ENCODE results near the gene CDK15.

Gene CDK15

GRCh38 chr2:201925056-201925455 is 118.7 kb downstream of the CDK15 start:
- no peaks in the 10 kb centered on the region for H3K27me3 ChIP-seq (ENCODE audit: low read length)
- no peak for TF ChIP-seq EZH2phosphoT487 (conservative IDR thresholded peaks at IDR 0.05; ENCODE audit: low read length)
- TF ChIP-seq CTCF (IDR thresholded peaks at IDR 0.05; ENCODE audit: insufficient read depth, low read length, poor library complexity, severe bottlenecking) = no peak
- H3K36me3 ChIP-seq (ENCODE audit: low read length) = no peaks in the 10 kb centered on the region
- no peaks in the 10 kb centered on the region for H3K79me2 ChIP-seq (ENCODE audit: insufficient read depth, low read length)
- H3K9me3 ChIP-seq (ENCODE audit: insufficient read depth, low read length) = no peaks in the 10 kb centered on the region
- H3F3A ChIP-seq (ENCODE audit: insufficient read depth) = no peaks in the 10 kb centered on the region
- no peaks in the 10 kb centered on the region for H3K9me2 ChIP-seq (replicated peaks; ENCODE audit: insufficient read depth, low read length)
- H3K4me3 ChIP-seq (ENCODE audit: insufficient read depth, low read length, poor library complexity, severe bottlenecking) = no peak overlapping the region
- H4K20me1 ChIP-seq (ENCODE audit: low read depth, low read length) = no peaks in the 10 kb centered on the region
- no peak overlapping the region for H2AFZ ChIP-seq (ENCODE audit: low read depth, low read length, severe bottlenecking)
- no peak overlapping the region for H3K9ac ChIP-seq (ENCODE audit: low read length)
- no peak overlapping the region for H3K4me2 ChIP-seq (ENCODE audit: low read depth, low read length, poor library complexity, severe bottlenecking)
- no peak overlapping the region for H3K27ac ChIP-seq (ENCODE audit: low read depth, low read length)

- Histone ChIP-seq H3K9ac (ENCODE audit: low read length) (no peak overlapping the region), H3K27me3 (ENCODE audit: low read length) (no peaks in the 10 kb centered on the region), H3K79me2 (ENCODE audit: insufficient read depth, low read length) (no peaks in the 10 kb centered on the region), H4K20me1 (ENCODE audit: low read depth, low read length) (no peaks in the 10 kb centered on the region), H2AFZ (ENCODE audit: low read depth, low read length, severe bottlenecking) (no peak overlapping the region), H3K4me2 (ENCODE audit: low read depth, low read length, poor library complexity, severe bottlenecking) (no peak overlapping the region), H3K9me2 (replicated peaks; ENCODE audit: insufficient read depth, low read length) (no peaks in the 10 kb centered on the region), H3K9me3 (ENCODE audit: insufficient read depth, low read length) (no peaks in the 10 kb centered on the region), H3F3A (ENCODE audit: insufficient read depth) (no peaks in the 10 kb centered on the region), H3K4me3 (ENCODE audit: insufficient read depth, low read length, poor library complexity, severe bottlenecking) (no peak overlapping the region), H3K27ac (ENCODE audit: low read depth, low read length) (no peak overlapping the region), H3K36me3 (ENCODE audit: low read length) (no peaks in the 10 kb centered on the region)
- TF ChIP-seq EZH2phosphoT487 (conservative IDR thresholded peaks at IDR 0.05; ENCODE audit: low read length) (no peak), CTCF (IDR thresholded peaks at IDR 0.05; ENCODE audit: insufficient read depth, low read length, poor library complexity, severe bottlenecking) (no peak)
Measured at GRCh38 chr2:201926067-201926466, 119.7 kb downstream of the CDK15 start.

- TF ChIP-seq CTCF (IDR thresholded peaks at IDR 0.05; ENCODE audit: insufficient read depth, low read length, poor library complexity, severe bottlenecking) (no peak), EZH2phosphoT487 (conservative IDR thresholded peaks at IDR 0.05; ENCODE audit: low read length) (no peak)
- Histone ChIP-seq H3K9me2 (replicated peaks; ENCODE audit: insufficient read depth, low read length) (no peaks in the 10 kb centered on the region), H3F3A (ENCODE audit: insufficient read depth) (no peaks in the 10 kb centered on the region), H3K9me3 (ENCODE audit: insufficient read depth, low read length) (no peaks in the 10 kb centered on the region), H3K79me2 (ENCODE audit: insufficient read depth, low read length) (no peaks in the 10 kb centered on the region), H3K36me3 (ENCODE audit: low read length) (no peaks in the 10 kb centered on the region), H3K27ac (ENCODE audit: low read depth, low read length) (no peak overlapping the region), H2AFZ (ENCODE audit: low read depth, low read length, severe bottlenecking) (no peak overlapping the region), H3K4me3 (ENCODE audit: insufficient read depth, low read length, poor library complexity, severe bottlenecking) (no peak overlapping the region), H3K4me2 (ENCODE audit: low read depth, low read length, poor library complexity, severe bottlenecking) (no peak overlapping the region), H4K20me1 (ENCODE audit: low read depth, low read length) (no peaks in the 10 kb centered on the region), H3K9ac (ENCODE audit: low read length) (no peak overlapping the region), H3K27me3 (ENCODE audit: low read length) (no peaks in the 10 kb centered on the region)
Measured at GRCh38 chr2:201928363-201928762, 122.0 kb downstream of the CDK15 start.

All from SU-DHL-6 (cell line).